ENCODE results near the gene ZNF22. TPM values are rescaled to one million over a fixed set of nuclear protein-coding genes. Genes with fewer than 3 reads are reported as not detected.

ZNF22 gene
- total and polyA plus RNA-seq, 8 donors, result 0.58 to 39.8 (median 15.9) TPM

- no peaks in the 10 kb centered on the region for H3K27me3 ChIP-seq
- no peak for DNase-seq
- H3K4me1 ChIP-seq, result peaks cover 44 to 85% (median 57%) of the 10 kb centered on the region in 4 donors
- peaks cover 0 to 47% (median 32%) of the 10 kb centered on the region in 4 donors for H3K36me3 ChIP-seq
- WGBS, 5 donors, result 93 to 98% (median 95%) methylated on average over 13 of the region's 13 CpGs
- intact Hi-C loops (cut with DNase I; ENCODE audit: low total_unique reads), result no loop called here
- no peaks in the 10 kb centered on the region for H3K9me3 ChIP-seq
- H3K27ac ChIP-seq, result peak overlapping the region in 3 of 5 donors; percentile 47 to 92 (median 86)
- TF ChIP-seq POLR2A (IDR thresholded peaks at IDR 0.05), result no peak
- no peak for TF ChIP-seq CTCF (IDR thresholded peaks at IDR 0.05)
- TF ChIP-seq EP300 (IDR thresholded peaks at IDR 0.05), result no peak
- TF ChIP-seq POLR2AphosphoS5 (IDR thresholded peaks at IDR 0.05), result no peak
- no peak overlapping the region for H3K4me3 ChIP-seq
Observed at GRCh38 chr10:44983066-44983894, 17.4 kb upstream of the ZNF22 start.

GRCh38 chr10:44983895-44984278, 16.8 kb upstream of the ZNF22 start:
- WGBS, 5 donors, result 85 to 96% (median 95%) methylated on average over 6 to 10 of the region's 10 CpGs
- H3K4me1 ChIP-seq, result peaks cover 40 to 79% (median 52%) of the 10 kb centered on the region in 4 donors
- intact Hi-C loops (cut with DNase I; ENCODE audit: low total_unique reads), result no loop called here

GRCh38 chr10:44984671-44985101, 16.0 kb upstream of the ZNF22 start:
- Histone ChIP-seq H3K36me3 (peaks cover 0 to 61% (median 41%) of the 10 kb centered on the region in 4 donors), H3K27me3 (no peaks in the 10 kb centered on the region), H3K4me1 (peaks cover 32 to 73% (median 44%) of the 10 kb centered on the region in 4 donors), H3K9me3 (no peaks in the 10 kb centered on the region), H3K27ac (peak overlapping the region; percentile 7 to 86 (median 48)), H3K4me3 (no peak overlapping the region)
- TF ChIP-seq POLR2AphosphoS5 (IDR thresholded peaks at IDR 0.05), result no peak
- TF ChIP-seq EP300 (IDR thresholded peaks at IDR 0.05), result no peak
- no peak for TF ChIP-seq POLR2A (IDR thresholded peaks at IDR 0.05)
- no peak for TF ChIP-seq CTCF (IDR thresholded peaks at IDR 0.05)
- intact Hi-C loops (cut with DNase I; ENCODE audit: low total_unique reads), result no loop called here
- DNase-seq, result no peak
- 93 to 96% (median 94%) methylated on average over 15 of the region's 15 CpGs for WGBS, 5 donors

More at GRCh38 chr10:44983895-44984278, 16.8 kb upstream of the ZNF22 start:
- Histone ChIP-seq H3K27ac (peak overlapping the region in 2 of 5 donors; percentile 56 to 86), H3K4me3 (no peak overlapping the region), H3K9me3 (no peaks in the 10 kb centered on the region), H3K27me3 (no peaks in the 10 kb centered on the region), H3K36me3 (peaks cover 0 to 53% (median 35%) of the 10 kb centered on the region in 4 donors)
- no peak for TF ChIP-seq CTCF (IDR thresholded peaks at IDR 0.05)
- TF ChIP-seq EP300 (IDR thresholded peaks at IDR 0.05), result no peak
- DNase-seq, result no peak

- no peak for TF ChIP-seq POLR2A (IDR thresholded peaks at IDR 0.05)
- no peak for TF ChIP-seq EP300 (IDR thresholded peaks at IDR 0.05)
- TF ChIP-seq CTCF (IDR thresholded peaks at IDR 0.05), result no peak
- no peak for TF ChIP-seq POLR2AphosphoS5 (IDR thresholded peaks at IDR 0.05)
- 55 to 74% (median 63%) methylated on average over 9 of the region's 9 CpGs for WGBS, 5 donors
- peaks cover 0 to 66% (median 42%) of the 10 kb centered on the region in 4 donors for H3K36me3 ChIP-seq
- no peaks in the 10 kb centered on the region for H3K27me3 ChIP-seq
- H3K4me1 ChIP-seq, result peaks cover 27 to 73% (median 42%) of the 10 kb centered on the region in 4 donors
- peak overlapping the region in 4 of 5 donors; percentile 47 to 86 (median 52) for H3K27ac ChIP-seq
- no peak overlapping the region for H3K4me3 ChIP-seq
- no peaks in the 10 kb centered on the region for H3K9me3 ChIP-seq
- intact Hi-C loops (cut with DNase I; ENCODE audit: low total_unique reads), result no loop called here
- DNase-seq, result no peak
Observed at GRCh38 chr10:44985175-44985681, 15.5 kb upstream of the ZNF22 start.

Measured in stomach (tissue), 9 donors.